ENCODE measurements around the gene CLCN6. TPM values are rescaled to one million over a fixed set of nuclear protein-coding genes. Genes with fewer than 3 reads are reported as not detected.

Gene CLCN6, protein sequence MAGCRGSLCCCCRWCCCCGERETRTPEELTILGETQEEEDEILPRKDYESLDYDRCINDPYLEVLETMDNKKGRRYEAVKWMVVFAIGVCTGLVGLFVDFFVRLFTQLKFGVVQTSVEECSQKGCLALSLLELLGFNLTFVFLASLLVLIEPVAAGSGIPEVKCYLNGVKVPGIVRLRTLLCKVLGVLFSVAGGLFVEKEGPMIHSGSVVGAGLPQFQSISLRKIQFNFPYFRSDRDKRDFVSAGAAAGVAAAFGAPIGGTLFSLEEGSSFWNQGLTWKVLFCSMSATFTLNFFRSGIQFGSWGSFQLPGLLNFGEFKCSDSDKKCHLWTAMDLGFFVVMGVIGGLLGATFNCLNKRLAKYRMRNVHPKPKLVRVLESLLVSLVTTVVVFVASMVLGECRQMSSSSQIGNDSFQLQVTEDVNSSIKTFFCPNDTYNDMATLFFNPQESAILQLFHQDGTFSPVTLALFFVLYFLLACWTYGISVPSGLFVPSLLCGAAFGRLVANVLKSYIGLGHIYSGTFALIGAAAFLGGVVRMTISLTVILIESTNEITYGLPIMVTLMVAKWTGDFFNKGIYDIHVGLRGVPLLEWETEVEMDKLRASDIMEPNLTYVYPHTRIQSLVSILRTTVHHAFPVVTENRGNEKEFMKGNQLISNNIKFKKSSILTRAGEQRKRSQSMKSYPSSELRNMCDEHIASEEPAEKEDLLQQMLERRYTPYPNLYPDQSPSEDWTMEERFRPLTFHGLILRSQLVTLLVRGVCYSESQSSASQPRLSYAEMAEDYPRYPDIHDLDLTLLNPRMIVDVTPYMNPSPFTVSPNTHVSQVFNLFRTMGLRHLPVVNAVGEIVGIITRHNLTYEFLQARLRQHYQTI
- 26.0 TPM for total RNA-seq
- polyA plus RNA-seq (ENCODE audit: insufficient read depth, low read depth, low replicate concordance), result 7.1 TPM
- long read RNA-seq, donor 1, result 0 reads
- long read RNA-seq, donor 2, full-length matches to known transcripts, result 1 of 1 reads
- long read RNA-seq, donor 2, partial matches to known transcripts, result 0 of 1 reads
- long read RNA-seq, donor 2, other reads (novel, unspliced or antisense), result 0 of 1 reads
- long read RNA-seq, donor 3, full-length matches to known transcripts, result 1 of 6 reads
- long read RNA-seq, donor 3, partial matches to known transcripts, result 5 of 6 reads
- long read RNA-seq, donor 3, other reads (novel, unspliced or antisense), result 0 of 6 reads
- long read RNA-seq, donor 4, result 0 reads
- long read RNA-seq, donor 5, result 0 reads
- long read RNA-seq, donor 6, full-length matches to known transcripts, result 1 of 29 reads
- long read RNA-seq, donor 6, partial matches to known transcripts, result 12 of 29 reads
- long read RNA-seq, donor 6, other reads (novel, unspliced or antisense), result 16 of 29 reads
- long read RNA-seq, donor 7, partial matches to known transcripts, result 0 of 12 reads
- long read RNA-seq, donor 7, other reads (novel, unspliced or antisense), result 12 of 12 reads
- long read RNA-seq, donor 8, result 0 reads
- long read RNA-seq, donor 9, result 0 reads
- long read RNA-seq, donor 10, result 0 reads

DNA sequence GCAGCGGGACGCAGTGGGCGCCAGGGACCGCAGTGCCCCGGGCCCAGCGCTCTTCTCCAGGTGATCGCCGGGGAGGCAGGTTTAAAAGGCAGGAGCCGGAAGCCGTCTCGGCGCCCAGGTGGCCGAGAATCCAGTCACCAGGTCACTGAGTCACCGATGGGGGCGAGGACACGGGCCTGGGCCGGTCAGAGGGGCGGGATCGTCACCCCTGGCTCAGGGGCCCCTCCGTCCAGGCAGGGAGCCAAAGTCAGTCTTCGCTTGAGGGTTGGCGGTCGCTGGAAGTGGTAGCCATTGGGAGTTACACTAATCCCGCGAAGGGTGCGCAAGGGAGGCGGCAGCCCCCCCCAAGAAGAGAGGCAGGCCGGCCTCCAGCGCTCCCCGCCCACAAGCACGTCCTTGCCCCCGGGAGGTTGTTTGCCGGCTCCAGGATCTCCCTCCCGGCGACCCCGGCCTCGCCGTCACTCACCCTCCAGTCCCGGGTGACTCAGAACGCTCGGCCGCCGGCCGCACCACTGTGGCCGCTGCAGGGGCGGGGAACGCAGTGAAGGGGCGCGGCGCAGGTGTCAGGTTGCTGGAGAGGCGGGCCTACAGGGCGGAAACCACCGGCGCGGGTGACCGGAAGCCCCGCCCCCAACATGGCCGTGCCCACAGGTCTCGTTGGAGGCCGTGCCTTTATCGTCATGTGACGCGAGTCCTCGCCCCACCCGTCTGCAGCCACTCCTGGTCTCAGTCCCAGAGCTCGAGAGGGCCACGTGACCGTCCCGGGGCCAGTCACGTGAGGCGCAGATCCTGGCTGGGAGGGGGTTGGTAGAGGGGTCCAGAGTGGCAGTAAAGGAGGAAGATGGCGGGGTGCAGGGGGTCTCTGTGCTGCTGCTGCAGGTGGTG is at the start of gene CLCN6, which contains the start of gene MTHFR:
CLCN6 (plus strand) TSS at position 770 of the 885 bp plus-strand sequence; CDS start at position 842, 72 bp downstream.
MTHFR (minus strand) TSS at position 543 of the 885 bp plus-strand sequence. CDS start 2,848 bp downstream, outside the sequence.
- peak within 1 kb of the TSS; percentile 99 for H3K27ac ChIP-seq (ENCODE audit: low read depth in 2 of 2, low read length in 2 of 2)
- peaks cover 3 to 24% (median 4%) of the 10 kb centered on the region in 3 donors for H3K36me3 ChIP-seq (ENCODE audit: control insufficient read depth in 2 of 3, insufficient read depth in 3 of 3, low read length in 3 of 3)
- TF ChIP-seq, protein P1, sequence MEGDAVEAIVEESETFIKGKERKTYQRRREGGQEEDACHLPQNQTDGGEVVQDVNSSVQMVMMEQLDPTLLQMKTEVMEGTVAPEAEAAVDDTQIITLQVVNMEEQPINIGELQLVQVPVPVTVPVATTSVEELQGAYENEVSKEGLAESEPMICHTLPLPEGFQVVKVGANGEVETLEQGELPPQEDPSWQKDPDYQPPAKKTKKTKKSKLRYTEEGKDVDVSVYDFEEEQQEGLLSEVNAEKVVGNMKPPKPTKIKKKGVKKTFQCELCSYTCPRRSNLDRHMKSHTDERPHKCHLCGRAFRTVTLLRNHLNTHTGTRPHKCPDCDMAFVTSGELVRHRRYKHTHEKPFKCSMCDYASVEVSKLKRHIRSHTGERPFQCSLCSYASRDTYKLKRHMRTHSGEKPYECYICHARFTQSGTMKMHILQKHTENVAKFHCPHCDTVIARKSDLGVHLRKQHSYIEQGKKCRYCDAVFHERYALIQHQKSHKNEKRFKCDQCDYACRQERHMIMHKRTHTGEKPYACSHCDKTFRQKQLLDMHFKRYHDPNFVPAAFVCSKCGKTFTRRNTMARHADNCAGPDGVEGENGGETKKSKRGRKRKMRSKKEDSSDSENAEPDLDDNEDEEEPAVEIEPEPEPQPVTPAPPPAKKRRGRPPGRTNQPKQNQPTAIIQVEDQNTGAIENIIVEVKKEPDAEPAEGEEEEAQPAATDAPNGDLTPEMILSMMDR (IDR thresholded peaks at IDR 0.05; ENCODE audit: borderline replicate concordance, extremely low read depth, insufficient read depth), result no peak
- peak within 1 kb of the TSS; percentile 68 to 86 (median 81) for H3K9ac ChIP-seq (ENCODE audit: low read length in 3 of 3)
- no peaks in the 10 kb centered on the region for H3K9me3 ChIP-seq (ENCODE audit: control insufficient read depth in 2 of 3, insufficient read depth in 1 of 3, low read length in 3 of 3)
- H3K27me3 ChIP-seq (ENCODE audit: control insufficient read depth, insufficient read depth, low read length), result no peaks in the 10 kb centered on the region
- peaks cover 11 to 36% (median 29%) of the 10 kb centered on the region in 3 donors for H3K4me1 ChIP-seq (ENCODE audit: control insufficient read depth in 2 of 3, insufficient read depth in 2 of 3, low read depth in 1 of 3, low read length in 3 of 3)
- intact Hi-C loops (cut with DNase I), result no loop called here
- DNase-seq (peak; percentile 99 to 100 (median 100)), FAIRE-seq (peak; percentile 37)
- H3K4me3 ChIP-seq (ENCODE audit: low read length in 3 of 3), result peak within 1 kb of the TSS; percentile 68 to 87 (median 87)

- Histone ChIP-seq H3K9me3 (ENCODE audit: control insufficient read depth in 2 of 3, insufficient read depth in 1 of 3, low read length in 3 of 3) (no peaks in the 10 kb centered on the region), H3K27me3 (ENCODE audit: control insufficient read depth, insufficient read depth, low read length) (no peaks in the 10 kb centered on the region), H3K4me3 (ENCODE audit: low read length in 3 of 3) (no peak overlapping the region), H3K9ac (ENCODE audit: low read length in 3 of 3) (no peak overlapping the region), H3K36me3 (ENCODE audit: control insufficient read depth in 2 of 3, insufficient read depth in 3 of 3, low read length in 3 of 3) (no peaks in the 10 kb centered on the region), H3K4me1 (ENCODE audit: control insufficient read depth in 2 of 3, insufficient read depth in 2 of 3, low read depth in 1 of 3, low read length in 3 of 3) (peaks cover 0 to 2% (median 0%) of the 10 kb centered on the region in 3 donors), H3K27ac (ENCODE audit: low read depth in 2 of 2, low read length in 2 of 2) (no peak overlapping the region)
- FAIRE-seq (no peak), DNase-seq (no peak)
- intact Hi-C loops (cut with DNase I), result no loop called here
- TF ChIP-seq, protein P1 (IDR thresholded peaks at IDR 0.05; ENCODE audit: borderline replicate concordance, extremely low read depth, insufficient read depth), result no peak
These were observed 48.9 kb upstream of the CLCN6 start for GRCh38 chr1:11757047-11757446.
